Measurements from ENCODE around the gene C8G. TPM values are rescaled to one million over a fixed set of nuclear protein-coding genes. Genes with fewer than 3 reads are reported as not detected.

The C8G gene
- total RNA-seq, 6 experiments from 2014 or later = 248 to 755 (median 453) TPM

GRCh38 chr9:136931611-136932130 lies 13.4 kb upstream of the C8G start:
- Histone ChIP-seq H3K4me3 (no peak overlapping the region), H3K27me3 (no peaks in the 10 kb centered on the region), H3K9me3 (no peaks in the 10 kb centered on the region), H3K27ac (no peak overlapping the region), H3K4me1 (peaks cover 0 to 1% (median 0%) of the 10 kb centered on the region in 4 donors), H3K36me3 (no peaks in the 10 kb centered on the region)
- DNase-seq (no peak), ATAC-seq (no peak)
- intact Hi-C loops (cut with DNase I) = loop anchor here in 1 of 2 donors (10.0 kb wide), 1 partner anchor 47 kb away; the partner anchor contains the start of gene TRAF2
- TF ChIP-seq CTCF (IDR thresholded peaks at IDR 0.05) (no peak), POLR2A (IDR thresholded peaks at IDR 0.05) (no peak)
- WGBS (ENCODE audit: insufficient coverage, low coverage, low lambda C conversion rate, missing lambda C conversion rate) = 86% methylated on average over 2 of the region's 2 CpGs

- H3K36me3 ChIP-seq = no peaks in the 10 kb centered on the region
- no peak overlapping the region for H3K27ac ChIP-seq
- H3K4me1 ChIP-seq = peaks cover 0 to 25% (median 9%) of the 10 kb centered on the region in 4 donors
- H3K9me3 ChIP-seq = no peaks in the 10 kb centered on the region
- no peaks in the 10 kb centered on the region for H3K27me3 ChIP-seq
- ATAC-seq (no peak), DNase-seq (no peak)
- intact Hi-C loops (cut with DNase I) = loop anchor here in 1 of 2 donors (10.0 kb wide), 1 partner anchor 49 kb away; the partner anchor contains the start of gene TRAF2
- TF ChIP-seq POLR2A (IDR thresholded peaks at IDR 0.05) (no peak), CTCF (IDR thresholded peaks at IDR 0.05) (no peak)
- H3K4me3 ChIP-seq = no peak overlapping the region
- WGBS (ENCODE audit: insufficient coverage, low coverage, low lambda C conversion rate, missing lambda C conversion rate) = 39% methylated on average over 3 of the region's 3 CpGs
Measured at GRCh38 chr9:136934277-136934676, 10.8 kb upstream of the C8G start.

- H3K27me3 ChIP-seq = no peaks in the 10 kb centered on the region
- TF ChIP-seq CTCF (IDR thresholded peaks at IDR 0.05) (no peak), POLR2A (IDR thresholded peaks at IDR 0.05) (no peak)
- H3K27ac ChIP-seq = no peak overlapping the region
- no peak overlapping the region for H3K4me3 ChIP-seq
- peaks cover 0 to 4% (median 3%) of the 10 kb centered on the region in 4 donors for H3K36me3 ChIP-seq
- DNase-seq = no peak
- intact Hi-C loops (cut with DNase I) = loop anchor here in 1 of 2 donors (10.0 kb wide), 1 partner anchor 51 kb away; the partner anchor contains the start of gene TRAF2
- no peaks in the 10 kb centered on the region for H3K9me3 ChIP-seq
- ATAC-seq = no peak
- peaks cover 0 to 36% (median 14%) of the 10 kb centered on the region in 4 donors for H3K4me1 ChIP-seq
- WGBS (ENCODE audit: insufficient coverage, low coverage, low lambda C conversion rate, missing lambda C conversion rate) = 56% methylated on average over 2 of the region's 3 CpGs
Measured at GRCh38 chr9:136935651-136936050, 9.4 kb upstream of the C8G start.

GRCh38 chr9:136936645-136937170 lies 8.3 kb upstream of the C8G start:
- H3K27ac ChIP-seq = peak overlapping the region in 1 of 3 donors; percentile 98
- H3K4me3 ChIP-seq = no peak overlapping the region
- peaks cover 0 to 15% (median 12%) of the 10 kb centered on the region in 4 donors for H3K36me3 ChIP-seq
- no peaks in the 10 kb centered on the region for H3K9me3 ChIP-seq
- DNase-seq (no peak), ATAC-seq (no peak)
- 90% methylated on average over 6 of the region's 8 CpGs for WGBS (ENCODE audit: insufficient coverage, low coverage, low lambda C conversion rate, missing lambda C conversion rate)
- TF ChIP-seq POLR2A (IDR thresholded peaks at IDR 0.05) (no peak), CTCF (IDR thresholded peaks at IDR 0.05) (no peak)
- peaks cover 0 to 43% (median 18%) of the 10 kb centered on the region in 4 donors for H3K4me1 ChIP-seq
- intact Hi-C loops (cut with DNase I) = loop anchor here in 1 of 2 donors (10.0 kb wide), 1 partner anchor 52 kb away; the partner anchor contains the start of gene TRAF2
- no peaks in the 10 kb centered on the region for H3K27me3 ChIP-seq

Data from right lobe of liver (tissue), 6 donors.